Measurements from ENCODE around the gene NXNL1.
A peak's percentile ranks its signal among the peaks of the same experiment; 100 is the strongest.
"Not testable (repeated sequence)": the region's sequence is repeated elsewhere in the genome, so short reads cannot be mapped to it uniquely, and the experiment has no call there.

The NXNL1 gene

DNA sequence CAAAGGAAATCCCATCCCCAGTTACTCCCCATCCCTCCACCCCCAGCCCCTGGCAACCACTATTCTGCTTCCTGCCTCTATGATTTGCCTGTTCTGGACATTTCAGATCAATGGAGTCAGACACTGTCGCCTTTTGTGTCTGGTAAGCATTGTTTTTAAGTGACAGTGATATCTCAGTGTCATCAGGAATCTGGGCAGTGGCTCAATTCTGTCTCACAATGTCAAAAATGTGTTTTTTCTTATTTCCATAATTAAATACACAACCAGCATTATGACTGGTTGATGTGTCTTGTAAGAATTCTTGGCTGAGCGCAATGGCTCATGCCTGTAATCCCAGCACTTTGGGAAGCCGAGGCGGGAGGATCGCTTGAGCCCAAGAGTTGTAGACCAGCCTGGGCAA is 30.6 kb upstream of the NXNL1 start:
- Histone ChIP-seq H3K4me1 (ENCODE audit: insufficient read depth, low read length) (peaks cover 5% of the 10 kb centered on the region), H3K36me3 (ENCODE audit: insufficient read depth, low read length) (no peaks in the 10 kb centered on the region), H3K9ac (ENCODE audit: low read depth, low read length) (no peak overlapping the region), H3K9me3 (ENCODE audit: control insufficient read depth, insufficient read depth, low read length) (no peaks in the 10 kb centered on the region)

DNA sequence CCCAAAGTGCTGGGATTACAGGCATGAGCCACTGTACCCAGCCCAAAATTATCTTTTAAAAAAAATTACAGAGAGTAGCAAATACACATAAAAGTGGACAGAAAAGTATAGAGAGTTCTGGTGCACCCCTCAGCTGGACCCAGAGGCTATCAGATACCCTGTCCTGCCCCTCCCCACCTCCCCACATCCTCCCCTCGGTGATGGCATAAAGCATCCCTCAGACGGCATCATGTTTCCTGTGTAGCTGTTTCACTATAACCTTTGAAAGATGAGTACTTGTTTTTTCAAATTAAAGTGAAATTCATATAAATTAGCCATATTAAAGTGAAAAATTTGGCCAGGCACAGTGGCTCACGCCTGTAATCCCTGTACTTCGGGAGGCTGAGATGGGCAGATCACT is 29.7 kb upstream of the NXNL1 start:
- no peak overlapping the region for H3K9ac ChIP-seq (ENCODE audit: low read depth, low read length)
- H3K4me1 ChIP-seq (ENCODE audit: insufficient read depth, low read length): peaks cover 5% of the 10 kb centered on the region
- H3K36me3 ChIP-seq (ENCODE audit: insufficient read depth, low read length): no peaks in the 10 kb centered on the region
- no peaks in the 10 kb centered on the region for H3K9me3 ChIP-seq (ENCODE audit: control insufficient read depth, insufficient read depth, low read length)

DNA sequence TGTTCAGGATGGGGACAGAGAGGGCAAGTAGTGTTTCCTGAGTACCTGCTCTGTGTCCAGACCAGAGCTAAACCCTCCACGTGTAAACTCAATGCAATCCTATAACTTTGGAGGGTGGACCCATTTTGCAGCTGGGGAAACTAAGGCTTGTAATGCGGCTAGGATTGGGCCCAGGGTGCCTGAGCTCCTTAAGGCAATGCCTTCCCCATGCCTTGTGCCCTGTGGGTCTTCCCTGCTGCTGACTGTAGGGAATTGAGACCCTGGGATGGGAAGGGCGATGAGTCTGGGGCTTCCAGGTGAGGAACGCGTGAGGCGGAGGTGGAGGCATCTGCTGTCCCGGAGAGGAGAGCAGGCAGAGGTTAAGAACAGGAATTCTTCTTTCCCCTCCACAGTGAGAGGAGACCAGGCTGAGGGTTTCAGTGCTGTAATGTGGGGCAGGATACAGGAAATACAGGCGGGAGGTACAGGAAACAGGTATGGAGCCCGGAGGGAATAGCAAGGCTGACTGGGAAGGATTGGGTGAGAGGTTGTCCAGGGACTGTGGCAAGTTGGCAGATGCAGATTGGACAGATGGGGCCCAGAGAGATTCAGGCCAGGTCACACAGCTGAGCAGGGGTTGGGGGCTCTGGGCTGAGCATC is 28.8 kb upstream of the NXNL1 start:
- peak overlapping the region; percentile 24; the same call in 1 of the 2 replicates for H3K9ac ChIP-seq (ENCODE audit: low read depth, low read length)
- no peaks in the 10 kb centered on the region for H3K9me3 ChIP-seq (ENCODE audit: control insufficient read depth, insufficient read depth, low read length)
- H3K36me3 ChIP-seq (ENCODE audit: insufficient read depth, low read length): no peaks in the 10 kb centered on the region
- peaks cover 5% of the 10 kb centered on the region for H3K4me1 ChIP-seq (ENCODE audit: insufficient read depth, low read length)

DNA sequence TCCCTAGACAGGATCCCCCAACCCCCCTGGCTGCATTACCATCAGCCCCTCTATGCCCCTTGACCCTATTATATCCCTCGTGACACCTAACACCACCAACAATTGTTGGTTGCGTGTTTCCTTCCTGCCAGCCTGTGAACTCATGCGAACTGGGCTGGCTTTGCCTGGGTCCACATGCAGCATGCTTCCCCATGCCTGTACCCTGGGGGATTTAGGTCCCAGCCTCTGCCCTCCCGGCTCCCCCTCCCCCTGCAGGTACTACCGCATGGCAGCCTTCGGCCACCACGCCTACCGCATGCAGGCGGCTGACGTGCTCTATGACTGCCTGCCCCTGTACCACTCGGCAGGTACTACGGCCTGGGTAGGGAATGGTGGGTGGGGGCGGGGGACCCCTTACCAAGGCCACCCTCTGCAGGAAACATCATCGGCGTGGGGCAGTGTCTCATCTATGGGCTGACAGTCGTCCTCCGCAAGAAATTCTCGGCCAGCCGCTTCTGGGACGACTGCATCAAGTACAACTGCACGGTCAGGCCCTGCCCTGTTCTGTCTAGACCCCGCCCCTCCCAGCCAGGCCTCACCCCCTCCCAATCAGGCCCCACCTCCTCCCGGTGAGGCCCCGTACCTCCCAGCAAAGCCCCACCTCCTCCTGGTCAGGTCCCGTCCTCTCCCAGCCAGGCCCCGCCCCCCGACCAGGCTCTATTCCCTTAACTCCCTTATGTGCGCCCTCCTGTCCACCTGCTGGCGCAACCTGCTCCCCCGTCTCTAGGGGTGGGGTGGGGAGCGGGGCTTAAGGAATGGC is 28.1 kb upstream of the NXNL1 start:
- H3K36me3 ChIP-seq (ENCODE audit: insufficient read depth, low read length): no peaks in the 10 kb centered on the region
- H3K9ac ChIP-seq (ENCODE audit: low read depth, low read length): peak overlapping the region; percentile 47
- H3K9me3 ChIP-seq (ENCODE audit: control insufficient read depth, insufficient read depth, low read length): no peaks in the 10 kb centered on the region
- H3K4me1 ChIP-seq (ENCODE audit: insufficient read depth, low read length): peaks cover 5% of the 10 kb centered on the region

DNA sequence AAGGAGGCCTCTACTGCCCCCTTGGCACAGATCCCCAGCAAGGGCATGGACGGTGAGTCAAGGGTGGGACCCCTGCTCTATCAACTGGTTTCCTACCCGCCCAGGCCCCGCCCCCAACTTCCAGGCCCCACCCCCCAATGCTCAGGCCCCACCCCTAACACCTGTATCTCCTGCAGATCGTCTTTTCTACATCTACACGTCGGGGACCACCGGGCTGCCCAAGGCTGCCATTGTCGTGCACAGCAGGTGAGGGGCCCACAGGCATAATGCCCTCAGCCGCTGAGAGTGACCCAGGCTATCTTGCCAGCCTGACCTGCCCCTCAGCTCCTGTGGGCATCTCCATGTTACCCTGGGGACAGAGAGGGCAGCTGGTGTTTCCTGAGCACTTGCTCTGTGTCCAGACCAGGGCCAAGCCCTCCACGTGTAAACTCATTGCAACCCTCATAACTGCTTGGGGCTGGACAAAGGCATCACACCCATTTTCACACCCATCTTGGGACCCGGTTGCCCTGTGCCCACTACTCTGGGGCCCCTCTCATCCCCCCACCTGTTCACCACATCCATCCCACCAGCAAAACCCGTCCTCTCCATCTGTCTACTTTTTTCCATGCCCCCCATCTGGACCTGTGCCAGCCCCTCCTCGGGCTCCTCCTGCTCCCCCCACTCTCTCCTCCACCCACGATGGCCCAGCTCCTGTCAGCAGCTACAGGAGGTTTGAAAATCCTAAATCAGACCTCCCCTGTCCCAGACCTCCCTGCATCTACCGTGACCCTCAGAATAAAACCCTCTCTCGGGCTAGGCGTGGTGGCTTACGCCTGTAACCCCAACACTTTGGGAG is 26.8 kb upstream of the NXNL1 start:
- Histone ChIP-seq H3K9ac (ENCODE audit: low read depth, low read length) (no peak overlapping the region), H3K4me1 (ENCODE audit: insufficient read depth, low read length) (peaks cover 5% of the 10 kb centered on the region), H3K36me3 (ENCODE audit: insufficient read depth, low read length) (no peaks in the 10 kb centered on the region), H3K9me3 (ENCODE audit: control insufficient read depth, insufficient read depth, low read length) (no peaks in the 10 kb centered on the region)

DNA sequence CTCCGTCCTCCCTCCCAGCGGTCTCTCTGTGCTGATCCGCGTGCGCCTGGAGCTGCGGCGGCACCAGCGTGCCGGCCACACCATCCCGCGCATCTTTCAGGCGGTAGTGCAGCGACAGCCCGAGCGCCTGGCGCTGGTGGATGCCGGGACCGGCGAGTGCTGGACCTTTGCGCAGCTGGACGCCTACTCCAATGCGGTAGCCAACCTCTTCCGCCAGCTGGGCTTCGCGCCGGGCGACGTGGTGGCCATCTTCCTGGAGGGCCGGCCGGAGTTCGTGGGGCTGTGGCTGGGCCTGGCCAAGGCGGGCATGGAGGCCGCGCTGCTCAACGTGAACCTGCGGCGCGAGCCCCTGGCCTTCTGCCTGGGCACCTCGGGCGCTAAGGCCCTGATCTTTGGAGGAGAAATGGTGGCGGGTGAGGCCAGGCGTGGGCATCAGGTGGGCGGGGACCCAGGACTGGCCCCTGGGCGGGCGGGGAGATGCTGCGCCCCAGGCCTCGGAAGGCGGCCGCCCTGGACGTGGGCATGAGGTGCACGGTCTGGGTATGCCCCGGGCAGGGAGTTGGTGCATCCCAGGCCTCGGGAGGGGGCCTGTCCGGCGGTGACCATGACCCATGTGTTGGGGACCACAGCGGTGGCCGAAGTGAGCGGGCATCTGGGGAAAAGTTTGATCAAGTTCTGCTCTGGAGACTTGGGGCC is 26.0 kb upstream of the NXNL1 start:
- Histone ChIP-seq H3K9me3 (ENCODE audit: control insufficient read depth, insufficient read depth, low read length) (no peaks in the 10 kb centered on the region), H3K4me1 (ENCODE audit: insufficient read depth, low read length) (peaks cover 5% of the 10 kb centered on the region), H3K9ac (ENCODE audit: low read depth, low read length) (no peak overlapping the region), H3K36me3 (ENCODE audit: insufficient read depth, low read length) (no peaks in the 10 kb centered on the region)

DNA sequence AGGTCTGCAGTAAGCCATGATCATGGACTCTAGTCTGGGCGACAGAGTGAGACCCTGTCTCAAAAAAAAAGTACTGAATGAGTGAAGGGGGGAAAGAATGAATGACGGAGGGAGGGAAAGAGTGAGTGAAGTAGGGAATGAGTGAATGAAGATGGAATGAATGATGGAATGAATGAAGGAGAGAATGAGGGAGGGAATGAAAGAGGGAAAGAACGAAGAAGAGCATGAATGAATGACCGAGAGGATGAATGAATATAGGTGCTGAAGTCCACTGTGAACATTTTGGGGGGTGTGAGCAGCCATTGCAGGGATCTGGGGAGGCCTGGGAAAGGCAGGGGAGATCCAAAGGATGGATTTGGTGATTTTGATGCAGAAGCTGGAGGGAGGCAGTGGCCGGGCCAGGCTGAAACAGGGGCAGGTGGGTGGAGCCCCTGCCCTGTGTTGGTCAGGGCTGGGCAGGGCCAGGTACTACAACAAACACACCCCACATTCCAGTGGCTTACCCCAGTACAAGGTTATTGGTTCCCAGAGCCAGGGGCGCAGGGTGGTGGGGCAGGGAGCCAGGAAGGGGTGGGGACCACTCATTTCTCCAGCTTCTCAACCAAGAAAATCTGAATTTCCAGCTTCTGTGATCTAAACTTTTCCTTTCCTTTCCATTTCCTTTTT is 23.9 kb upstream of the NXNL1 start:
- no peaks in the 10 kb centered on the region for H3K36me3 ChIP-seq (ENCODE audit: insufficient read depth, low read length)
- H3K9me3 ChIP-seq (ENCODE audit: control insufficient read depth, insufficient read depth, low read length): no peaks in the 10 kb centered on the region
- H3K9ac ChIP-seq (ENCODE audit: low read depth, low read length): no peak overlapping the region
- H3K4me1 ChIP-seq (ENCODE audit: insufficient read depth, low read length): peaks cover 4% of the 10 kb centered on the region

DNA sequence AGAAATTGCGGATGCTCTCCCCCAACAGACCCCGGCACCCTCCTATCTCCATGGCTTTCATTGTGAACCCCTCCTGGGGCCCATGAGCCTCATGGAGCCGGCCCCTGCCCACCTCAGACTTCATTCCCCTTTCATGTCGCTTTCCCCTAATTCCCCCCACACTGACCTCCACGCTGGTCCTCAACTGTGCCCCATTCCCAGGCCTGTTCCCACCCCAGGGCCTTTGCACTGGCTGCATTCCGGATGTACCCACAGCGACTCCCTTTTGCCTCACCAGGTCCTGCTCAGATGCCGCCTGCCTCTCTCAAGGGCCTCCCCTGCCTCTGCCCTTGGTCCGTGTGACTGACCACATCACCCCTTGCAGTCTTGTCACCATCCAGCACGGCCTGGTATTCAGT is 22.9 kb upstream of the NXNL1 start:
- H3K9ac ChIP-seq (ENCODE audit: low read depth, low read length): no peak overlapping the region
- no peaks in the 10 kb centered on the region for H3K36me3 ChIP-seq (ENCODE audit: insufficient read depth, low read length)
- H3K4me1 ChIP-seq (ENCODE audit: insufficient read depth, low read length): no peaks in the 10 kb centered on the region; the same call in 1 of the 2 replicates
- no peaks in the 10 kb centered on the region for H3K9me3 ChIP-seq (ENCODE audit: control insufficient read depth, insufficient read depth, low read length)

DNA sequence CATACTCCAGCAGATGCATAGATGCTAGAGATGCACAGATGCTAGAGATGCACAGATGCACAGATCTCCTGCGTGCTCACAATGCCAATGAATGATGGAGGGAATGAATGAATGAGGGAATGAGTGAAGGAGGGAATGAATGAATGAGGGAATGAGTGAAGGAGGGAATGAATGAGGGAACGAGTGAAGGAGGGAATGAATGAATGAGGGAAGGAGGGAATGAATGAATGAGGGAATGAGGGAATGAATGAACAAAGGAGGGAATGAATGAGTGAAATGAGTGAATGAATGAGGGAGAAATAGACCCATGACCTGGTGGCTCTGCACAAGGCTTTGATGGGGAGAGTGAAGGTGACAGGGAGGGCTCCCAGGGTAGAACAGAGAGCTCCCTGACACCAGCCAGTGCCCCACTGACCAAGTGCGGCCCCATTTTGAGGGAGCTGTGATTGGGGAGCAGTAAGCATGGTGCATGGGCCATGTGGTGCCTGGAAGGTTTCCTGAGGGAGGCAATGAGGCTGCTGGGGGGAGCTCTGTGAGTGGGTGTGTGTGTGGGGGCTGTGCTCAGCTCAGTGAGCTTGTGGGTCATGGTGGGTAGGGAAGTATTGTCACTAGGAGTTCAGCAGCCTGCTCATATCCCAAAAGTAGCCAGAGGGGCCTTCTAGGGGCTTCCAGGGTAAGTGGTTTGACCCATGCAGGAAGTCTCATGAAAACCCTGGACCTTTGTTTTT is 22.3 kb upstream of the NXNL1 start:
- no peak overlapping the region for H3K9ac ChIP-seq (ENCODE audit: low read depth, low read length)
- no peaks in the 10 kb centered on the region for H3K9me3 ChIP-seq (ENCODE audit: control insufficient read depth, insufficient read depth, low read length)

DNA sequence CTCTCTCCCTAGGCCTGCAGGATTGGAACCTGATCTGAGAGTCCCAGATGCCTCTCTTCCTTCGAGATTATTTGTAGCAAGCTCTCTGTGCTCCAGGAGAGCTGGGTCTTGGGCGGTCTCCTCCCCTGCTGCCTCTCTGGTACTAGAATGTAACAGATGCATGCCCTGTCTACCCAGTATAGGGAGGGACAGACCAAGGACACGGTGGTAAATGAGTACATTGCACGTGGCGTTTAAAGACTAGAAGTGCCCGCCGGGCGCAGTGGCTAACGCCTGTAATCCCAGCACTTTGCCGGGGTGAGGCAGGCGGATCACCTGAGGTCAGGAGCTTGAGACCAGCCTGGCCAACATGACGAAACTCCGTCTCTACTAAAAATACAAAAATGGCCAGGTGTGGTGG is 21.3 kb upstream of the NXNL1 start:
- Histone ChIP-seq H3K4me1 (ENCODE audit: insufficient read depth, low read length) (no peaks in the 10 kb centered on the region; the same call in 1 of the 2 replicates), H3K36me3 (ENCODE audit: insufficient read depth, low read length) (no peaks in the 10 kb centered on the region), H3K9ac (ENCODE audit: low read depth, low read length) (no peak overlapping the region), H3K9me3 (ENCODE audit: control insufficient read depth, insufficient read depth, low read length) (no peaks in the 10 kb centered on the region)

More for the DNA sequence above, 22.3 kb upstream of the NXNL1 start:
- Histone ChIP-seq H3K4me1 (ENCODE audit: insufficient read depth, low read length) (no peaks in the 10 kb centered on the region; the same call in 1 of the 2 replicates), H3K36me3 (ENCODE audit: insufficient read depth, low read length) (no peaks in the 10 kb centered on the region)

DNA sequence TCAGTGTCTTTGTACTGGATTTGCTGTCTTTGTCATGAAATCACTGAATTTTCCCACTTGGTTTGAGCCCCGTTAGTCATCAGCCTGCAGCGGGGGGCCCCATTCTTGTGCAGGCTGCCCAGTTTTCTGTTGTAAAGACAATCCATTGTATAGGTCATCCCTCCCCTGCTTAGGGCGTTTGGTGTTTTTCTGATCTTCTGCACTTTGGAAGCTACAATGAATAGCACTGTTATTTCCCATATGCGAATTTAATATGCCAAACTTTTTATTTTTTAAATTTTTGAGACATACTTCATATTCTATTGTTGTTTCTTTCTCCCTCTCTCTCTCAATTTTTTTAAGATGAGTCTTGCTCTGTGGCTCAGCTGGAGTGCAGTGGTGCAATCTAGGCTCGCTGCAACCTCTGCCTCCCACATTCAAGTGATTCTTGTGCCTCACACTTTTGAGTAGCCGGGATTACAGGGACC is 18.6 kb upstream of the NXNL1 start:
- Histone ChIP-seq H3K9ac (ENCODE audit: low read depth, low read length) (no peak overlapping the region), H3K36me3 (ENCODE audit: insufficient read depth, low read length) (no peaks in the 10 kb centered on the region), H3K4me1 (ENCODE audit: insufficient read depth, low read length) (no peaks in the 10 kb centered on the region; the same call in 1 of the 2 replicates), H3K9me3 (ENCODE audit: control insufficient read depth, insufficient read depth, low read length) (no peaks in the 10 kb centered on the region)

DNA sequence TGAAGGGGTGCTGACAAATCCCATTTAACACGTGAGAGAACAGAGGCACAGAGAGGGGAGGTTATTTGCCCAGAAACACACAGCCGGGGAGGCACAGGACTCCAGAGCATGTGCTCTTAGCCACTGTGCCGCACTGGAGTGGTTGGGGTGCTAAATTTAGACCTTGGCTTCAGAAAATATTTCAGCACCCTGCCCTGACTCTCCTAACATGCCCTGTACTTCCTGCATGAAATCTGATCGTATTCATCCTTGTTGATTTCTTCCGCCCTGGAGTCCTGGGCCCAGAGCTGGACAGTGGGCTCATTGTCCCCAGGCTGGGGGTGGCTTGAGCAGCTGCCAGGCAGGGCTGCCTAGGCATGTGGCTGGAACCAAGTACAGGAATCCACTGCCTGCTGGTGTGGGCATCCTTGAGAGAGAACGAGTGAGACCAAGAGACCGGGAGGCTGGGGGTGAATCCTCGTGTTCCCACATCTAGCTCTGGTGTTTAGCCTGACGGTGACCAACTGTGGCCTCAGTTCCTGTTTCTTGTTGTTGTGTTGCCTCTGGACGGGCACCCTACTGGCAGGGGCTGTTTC is 14.9 kb upstream of the NXNL1 start:
- Histone ChIP-seq H3K4me1 (ENCODE audit: insufficient read depth, low read length) (no peaks in the 10 kb centered on the region; the same call in 1 of the 2 replicates), H3K9me3 (ENCODE audit: control insufficient read depth, insufficient read depth, low read length) (no peaks in the 10 kb centered on the region), H3K36me3 (ENCODE audit: insufficient read depth, low read length) (no peaks in the 10 kb centered on the region), H3K9ac (ENCODE audit: low read depth, low read length) (no peak overlapping the region)

DNA sequence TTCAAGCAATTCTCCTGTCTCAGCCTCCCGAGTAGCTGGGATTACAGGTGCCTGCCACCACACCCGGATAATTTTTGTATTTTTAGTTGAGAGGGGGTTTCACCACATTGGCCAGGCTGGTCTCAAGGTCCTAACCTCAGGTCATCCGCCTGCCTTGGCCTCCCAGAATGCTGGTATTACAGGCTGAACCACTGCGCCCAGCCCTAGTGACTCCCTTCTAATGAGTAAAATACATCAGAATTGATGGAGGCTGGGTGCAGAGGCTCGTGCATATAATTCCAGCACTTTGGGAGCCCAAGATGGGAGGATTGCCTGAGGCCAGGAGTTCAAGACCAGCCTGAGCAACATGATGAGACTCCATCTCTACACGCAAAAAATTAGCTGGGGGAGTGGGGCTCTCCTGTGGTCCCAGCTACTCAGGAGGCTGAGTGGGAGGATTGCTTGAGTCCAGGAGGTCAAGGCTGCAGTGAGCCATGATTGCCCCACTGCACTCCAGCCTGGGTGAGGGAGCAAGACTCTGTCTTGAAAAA is 14.3 kb upstream of the NXNL1 start:
- H3K9ac ChIP-seq (ENCODE audit: low read depth, low read length); H3K4me1 ChIP-seq (ENCODE audit: insufficient read depth, low read length): not testable (repeated sequence)

More for the DNA sequence above, 14.3 kb upstream of the NXNL1 start:
- not testable (repeated sequence) for H3K9me3 ChIP-seq (ENCODE audit: control insufficient read depth, insufficient read depth, low read length); H3K36me3 ChIP-seq (ENCODE audit: insufficient read depth, low read length)

Measured in ES-I3 (cell line).